Measurements from ENCODE around the gene TEX54. TPM values are rescaled to one million over a fixed set of nuclear protein-coding genes. Genes with fewer than 3 reads are reported as not detected.
"Not testable (repeated sequence)": the region's sequence is repeated elsewhere in the genome, so short reads cannot be mapped to it uniquely, and the experiment has no call there.

TEX54 gene
- total RNA-seq, 2 donors from 2014 or later = 1.0 TPM; not detected in 1

GRCh38 chr11:62851807-62852522 lies 19.3 kb upstream of the TEX54 start:
- no peaks in the 10 kb centered on the region for H3K27me3 Mint-ChIP-seq
- H3K36me3 Mint-ChIP-seq = peaks cover 41% of the 10 kb centered on the region
- ATAC-seq = no peak
- DNase-seq (ENCODE audit: low spot score) = no peak
- peak overlapping the region; percentile 95 for H3K4me3 Mint-ChIP-seq
- peaks cover 43 to 45% of the 10 kb centered on the region in 2 donors for H3K4me1 Mint-ChIP-seq (ENCODE audit: low read depth in 2 of 2)
- H3K27ac Mint-ChIP-seq = peak overlapping the region; percentile 23 to 93
- H3K9me3 Mint-ChIP-seq = no peaks in the 10 kb centered on the region

DNA sequence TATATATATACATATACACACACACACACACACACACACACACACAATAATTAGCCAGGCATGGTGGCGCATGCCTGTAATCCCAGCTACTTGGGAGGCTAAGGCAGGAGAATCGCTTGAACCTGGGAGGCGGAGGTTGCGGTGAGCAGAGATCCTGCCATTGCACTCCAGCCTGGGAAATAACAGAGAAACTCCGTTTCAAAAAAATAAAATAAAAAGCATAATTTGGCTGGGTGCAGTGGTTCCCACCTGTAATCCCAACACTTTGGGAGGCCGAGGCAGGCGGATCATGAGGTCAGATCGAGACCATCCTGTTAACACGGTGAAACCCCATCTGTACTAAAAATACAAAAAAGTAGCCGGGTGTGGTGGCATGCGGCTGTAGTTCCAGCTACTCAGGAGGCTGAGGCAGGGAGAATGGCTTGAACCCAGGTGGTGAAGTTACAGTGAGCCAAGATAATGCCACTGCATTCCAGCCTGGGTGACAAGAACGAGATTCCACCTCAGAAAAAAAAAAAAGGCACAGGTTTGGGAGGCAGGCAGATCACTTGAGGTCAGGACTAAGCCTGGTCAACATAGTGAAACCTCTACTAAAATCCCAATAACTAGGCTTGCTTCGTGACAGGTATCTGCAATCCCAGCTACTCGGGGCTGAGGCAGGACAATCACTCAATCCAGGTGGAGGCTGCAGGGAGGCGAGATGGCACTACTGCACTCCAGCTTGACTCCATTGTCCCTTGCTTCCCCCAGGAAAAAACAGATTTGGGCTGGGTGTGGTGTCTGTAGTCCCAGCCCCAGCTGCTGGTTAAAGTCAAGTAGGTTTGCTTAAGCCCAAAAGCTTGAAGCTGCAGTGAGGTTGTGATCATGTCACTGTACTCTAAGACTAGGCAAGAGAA lies 18.5 kb upstream of the TEX54 start:
- H3K9me3 Mint-ChIP-seq = no peaks in the 10 kb centered on the region
- H3K27me3 Mint-ChIP-seq = no peaks in the 10 kb centered on the region
- H3K4me3 Mint-ChIP-seq = peak overlapping the region; percentile 95
- H3K27ac Mint-ChIP-seq = peak overlapping the region; percentile 23 to 93
- no peak for DNase-seq (ENCODE audit: low spot score)
- peaks cover 41% of the 10 kb centered on the region for H3K36me3 Mint-ChIP-seq
- peaks cover 39 to 41% of the 10 kb centered on the region in 2 donors for H3K4me1 Mint-ChIP-seq (ENCODE audit: low read depth in 2 of 2)
- no peak for ATAC-seq

GRCh38 chr11:62847767-62848314 lies 15.2 kb upstream of the TEX54 start:
- peaks cover 6 to 9% of the 10 kb centered on the region in 2 donors for H3K4me1 Mint-ChIP-seq (ENCODE audit: low read depth in 2 of 2)
- DNase-seq (ENCODE audit: low spot score) (no peak), ATAC-seq (no peak)
- peaks cover 11% of the 10 kb centered on the region for H3K36me3 Mint-ChIP-seq
- H3K4me3 Mint-ChIP-seq = no peak overlapping the region
- no peaks in the 10 kb centered on the region for H3K27me3 Mint-ChIP-seq
- H3K27ac Mint-ChIP-seq = no peak overlapping the region
- H3K9me3 Mint-ChIP-seq = no peaks in the 10 kb centered on the region

- no peak for ATAC-seq
- H3K27ac Mint-ChIP-seq = no peak overlapping the region
- no peak overlapping the region for H3K4me3 Mint-ChIP-seq
- H3K27me3 Mint-ChIP-seq = no peaks in the 10 kb centered on the region
- no peaks in the 10 kb centered on the region for H3K4me1 Mint-ChIP-seq (ENCODE audit: low read depth in 2 of 2)
- no peaks in the 10 kb centered on the region for H3K36me3 Mint-ChIP-seq
- DNase-seq (ENCODE audit: low spot score) = no peak
- H3K9me3 Mint-ChIP-seq = no peaks in the 10 kb centered on the region
Observed at GRCh38 chr11:62846177-62846576, 13.5 kb upstream of the TEX54 start.

GRCh38 chr11:62844154-62844553 lies 11.5 kb upstream of the TEX54 start:
- no peak for DNase-seq (ENCODE audit: low spot score)
- no peak overlapping the region for H3K4me3 Mint-ChIP-seq
- no peaks in the 10 kb centered on the region for H3K9me3 Mint-ChIP-seq
- H3K27me3 Mint-ChIP-seq = no peaks in the 10 kb centered on the region
- no peaks in the 10 kb centered on the region for H3K36me3 Mint-ChIP-seq
- no peak for ATAC-seq
- H3K4me1 Mint-ChIP-seq (ENCODE audit: low read depth in 2 of 2) = peaks cover 12 to 14% of the 10 kb centered on the region in 2 donors
- H3K27ac Mint-ChIP-seq = no peak overlapping the region

DNA sequence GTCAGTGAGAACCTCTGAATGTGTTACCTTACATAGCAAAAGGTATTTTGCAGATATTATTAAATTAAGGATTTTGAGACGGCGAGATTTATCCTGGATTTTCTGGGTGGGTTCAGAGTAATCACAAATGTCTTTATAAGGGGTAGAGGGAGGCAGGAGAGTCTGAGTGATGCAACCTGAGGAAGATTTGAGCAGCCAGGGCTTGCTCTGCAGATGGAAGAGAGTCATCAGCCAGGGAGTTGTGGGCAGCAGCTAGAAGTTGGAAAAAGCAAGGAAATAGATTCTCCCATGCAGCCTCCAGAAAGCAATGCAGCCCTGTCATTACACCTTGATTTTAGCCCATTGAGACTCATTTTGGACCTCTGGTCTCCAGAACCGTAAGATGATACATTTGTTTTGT lies 10.8 kb upstream of the TEX54 start:
- Mint-ChIP-seq H3K4me3 (no peak overlapping the region), H3K27ac (peak overlapping the region; percentile 16 to 40), H3K9me3 (no peaks in the 10 kb centered on the region), H3K36me3 (no peaks in the 10 kb centered on the region), H3K27me3 (no peaks in the 10 kb centered on the region), H3K4me1 (ENCODE audit: low read depth in 2 of 2) (peaks cover 16 to 18% of the 10 kb centered on the region in 2 donors)
- DNase-seq (ENCODE audit: low spot score) (no peak), ATAC-seq (no peak)

DNA sequence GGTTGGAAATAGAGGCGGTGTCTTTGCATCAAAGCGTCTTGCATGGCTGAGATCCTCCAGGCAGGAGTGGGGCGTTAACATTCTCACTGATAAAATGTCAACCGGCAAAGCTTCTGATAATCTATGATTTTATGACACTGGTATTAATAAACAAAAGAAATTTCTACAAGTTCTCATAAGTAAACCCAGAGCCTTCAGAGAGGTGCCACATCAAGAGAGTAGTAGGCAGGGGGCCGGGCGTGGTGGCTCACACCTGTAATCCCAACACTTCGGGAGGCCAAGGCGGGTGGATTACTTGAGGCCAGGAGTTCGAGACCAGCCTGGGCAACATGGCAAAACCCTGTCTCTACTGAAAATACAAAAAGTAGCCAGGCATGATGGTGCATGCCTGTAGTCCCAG lies 10.2 kb upstream of the TEX54 start:
- ATAC-seq; H3K36me3 Mint-ChIP-seq; DNase-seq (ENCODE audit: low spot score); H3K9me3 Mint-ChIP-seq; H3K4me3 Mint-ChIP-seq; H3K27me3 Mint-ChIP-seq: not testable (repeated sequence)
- H3K27ac Mint-ChIP-seq = peak overlapping the region in 1 of 2 donors; percentile 40
- H3K4me1 Mint-ChIP-seq (ENCODE audit: low read depth in 2 of 2) = peaks cover 16 to 18% of the 10 kb centered on the region in 2 donors

DNA sequence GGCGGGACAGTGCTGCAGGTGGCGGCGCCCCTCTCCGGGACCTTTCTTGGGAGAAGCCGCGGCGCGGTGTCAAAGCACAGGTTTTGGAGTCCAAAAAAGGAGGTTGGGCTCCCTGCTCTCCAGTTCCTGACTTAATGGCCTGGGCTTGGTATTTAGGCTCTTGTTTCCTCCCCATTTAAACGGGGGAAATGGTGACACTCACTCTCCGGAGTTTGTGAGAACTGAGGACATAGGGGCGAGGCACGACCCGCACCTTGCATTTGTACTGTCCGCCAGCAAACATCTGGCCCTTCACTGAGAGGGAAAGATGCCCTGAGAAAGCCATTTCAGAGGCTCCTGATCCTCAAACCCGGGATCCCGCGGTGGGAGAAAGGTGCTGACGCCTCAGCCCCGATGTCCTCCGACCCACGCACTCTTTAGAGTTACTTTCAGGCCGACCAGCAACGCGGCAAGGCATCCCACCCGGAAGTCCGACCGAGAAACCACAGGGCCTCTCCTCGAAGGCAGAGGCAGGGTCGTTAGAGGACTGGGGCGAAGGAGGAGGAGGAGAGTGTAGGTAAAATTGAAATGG lies 9.6 kb upstream of the TEX54 start:
- H3K4me1 Mint-ChIP-seq (ENCODE audit: low read depth in 2 of 2) = peaks cover 22% of the 10 kb centered on the region in 2 donors
- no peaks in the 10 kb centered on the region for H3K9me3 Mint-ChIP-seq
- ATAC-seq = no peak
- no peak overlapping the region for H3K27ac Mint-ChIP-seq
- H3K27me3 Mint-ChIP-seq = no peaks in the 10 kb centered on the region
- H3K4me3 Mint-ChIP-seq = no peak overlapping the region
- peak; percentile 75 for DNase-seq (ENCODE audit: low spot score)
- peaks cover 5% of the 10 kb centered on the region for H3K36me3 Mint-ChIP-seq

DNA sequence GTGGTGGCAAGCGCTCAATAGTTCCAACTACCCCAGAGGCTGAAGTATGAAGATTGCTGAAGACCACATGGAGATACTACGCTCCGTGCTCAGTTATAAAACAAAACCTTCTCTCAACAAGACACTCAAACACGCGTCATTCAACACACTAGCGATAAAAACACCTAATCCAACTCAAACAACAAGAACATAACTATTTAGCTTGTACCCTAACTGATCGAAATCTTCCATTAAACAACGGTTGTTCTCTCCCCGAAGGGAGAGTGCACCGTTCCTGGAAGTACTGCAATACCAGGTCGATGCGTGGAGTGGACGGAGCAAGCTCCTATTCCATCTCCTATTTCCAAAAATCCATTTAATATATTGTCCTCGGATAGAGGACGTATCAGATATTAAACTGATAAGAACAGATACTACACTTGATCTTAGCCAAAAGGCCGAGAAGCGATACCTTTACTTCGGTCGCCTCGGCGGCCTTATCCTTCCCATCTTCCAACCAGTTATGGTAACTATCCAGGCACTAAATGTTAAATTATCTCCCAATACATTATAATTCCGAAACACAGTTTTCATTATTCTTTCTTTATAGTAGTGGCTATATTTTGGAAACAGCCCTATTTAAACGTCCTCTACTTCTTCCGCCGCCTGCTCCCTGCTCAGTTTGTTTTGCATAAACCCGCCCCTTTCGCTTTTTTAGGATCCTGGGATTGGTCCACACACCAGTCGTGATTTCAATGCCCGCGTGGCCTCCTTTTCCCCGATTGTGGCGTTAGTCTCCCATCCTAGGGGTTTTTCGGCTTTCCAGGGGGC lies 8.9 kb upstream of the TEX54 start:
- DNase-seq (ENCODE audit: low spot score) (peak; percentile 90), ATAC-seq (peak; percentile 83 to 86)
- Mint-ChIP-seq H3K4me1 (ENCODE audit: low read depth in 2 of 2) (peaks cover 22 to 24% of the 10 kb centered on the region in 2 donors), H3K27ac (no peak overlapping the region), H3K36me3 (peaks cover 5% of the 10 kb centered on the region), H3K27me3 (no peaks in the 10 kb centered on the region), H3K4me3 (no peak overlapping the region), H3K9me3 (no peaks in the 10 kb centered on the region)

GRCh38 chr11:62840721-62841360 lies 8.2 kb upstream of the TEX54 start:
- peaks cover 22 to 27% of the 10 kb centered on the region in 2 donors for H3K4me1 Mint-ChIP-seq (ENCODE audit: low read depth in 2 of 2)
- H3K27me3 Mint-ChIP-seq, H3K27ac Mint-ChIP-seq, H3K4me3 Mint-ChIP-seq, H3K9me3 Mint-ChIP-seq, H3K36me3 Mint-ChIP-seq: not testable (repeated sequence)
- ATAC-seq = peak; percentile 60 to 68
- DNase-seq (ENCODE audit: low spot score) = peak; percentile 96

DNA sequence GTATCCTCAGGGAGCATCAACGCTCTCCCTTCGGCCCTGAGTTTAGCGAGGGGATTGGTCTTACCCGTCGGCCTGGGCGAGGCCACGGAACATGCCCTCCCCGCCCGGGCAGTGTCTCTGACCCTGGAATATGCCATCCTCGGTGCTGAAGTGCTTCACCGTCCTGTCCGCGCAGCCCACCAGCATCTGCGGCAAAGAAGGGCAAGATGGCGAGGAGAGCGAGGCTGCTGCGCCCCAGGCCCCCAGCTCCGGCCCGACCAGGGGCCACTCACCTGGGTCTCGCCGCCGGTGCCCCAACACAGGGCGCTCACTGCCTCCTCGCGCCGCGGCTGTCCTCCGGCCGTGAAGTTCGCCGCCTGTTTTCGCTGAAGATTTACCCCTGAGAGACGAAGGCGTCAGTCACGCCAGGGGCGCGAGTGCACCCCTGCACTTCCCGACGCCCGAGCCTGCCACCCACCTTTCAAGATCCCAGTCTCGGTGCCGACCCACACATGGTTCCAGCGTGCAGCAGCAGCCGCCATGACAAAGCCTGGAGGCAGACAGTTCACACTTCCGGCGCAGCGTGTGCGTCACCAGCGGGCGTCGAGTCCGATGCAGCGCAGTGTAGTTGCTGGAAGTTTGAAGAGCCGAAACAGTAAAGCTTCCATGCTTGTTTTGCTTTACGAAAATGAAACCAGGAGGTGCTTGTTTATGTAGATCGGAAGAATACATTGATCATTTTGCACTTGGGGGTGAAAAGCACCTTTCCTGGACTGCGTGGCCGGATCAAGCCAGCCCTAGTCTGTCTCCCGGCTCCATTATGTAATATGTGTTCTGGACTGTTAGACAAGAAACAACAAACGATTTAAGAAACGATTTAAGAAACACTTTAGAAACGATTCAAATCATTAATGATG lies 6.7 kb upstream of the TEX54 start, which contains the start of gene WDR74:
Gene WDR74 (minus strand): TSS at position 541 of the 896 bp plus-strand sequence. CDS start 20 bp downstream, at position 521.
- Mint-ChIP-seq H3K4me1 (ENCODE audit: low read depth in 2 of 2) (peaks cover 29 to 31% of the 10 kb centered on the region in 2 donors), H3K36me3 (peaks cover 10% of the 10 kb centered on the region), H3K9me3 (no peaks in the 10 kb centered on the region), H3K27ac (no peak within 1 kb of the TSS), H3K4me3 (no peak within 1 kb of the TSS), H3K27me3 (no peaks in the 10 kb centered on the region)
- DNase-seq (ENCODE audit: low spot score) (peak; percentile 91), ATAC-seq (peak; percentile 57 to 62)

- H3K27ac Mint-ChIP-seq = no peak overlapping the region
- no peaks in the 10 kb centered on the region for H3K9me3 Mint-ChIP-seq
- no peaks in the 10 kb centered on the region for H3K27me3 Mint-ChIP-seq
- DNase-seq (ENCODE audit: low spot score) (no peak), ATAC-seq (no peak)
- peaks cover 10% of the 10 kb centered on the region for H3K36me3 Mint-ChIP-seq
- peaks cover 43 to 46% of the 10 kb centered on the region in 2 donors for H3K4me1 Mint-ChIP-seq (ENCODE audit: low read depth in 2 of 2)
- no peak overlapping the region for H3K4me3 Mint-ChIP-seq
Observed at GRCh38 chr11:62835336-62835735, 2.7 kb upstream of the TEX54 start.

Measured in natural killer cell treated with Interleukin-12 subunit alpha and Interleukin-12 subunit beta and Interleukin-15 and Interleukin-18, amount 100 ng/mL, for 72 hours (primary cell).